Mesothelial cell of epicardium (in vitro differentiated cells): Measurements from ENCODE around the gene C2CD3. TPM values are rescaled to one million over a fixed set of nuclear protein-coding genes. Genes with fewer than 3 reads are reported as not detected.

Experiments
- DNase-seq, 2 experiments: peaks; one replicate each; pipeline ENCODE4 v3.0.0; 2021; ENCODE audit warnings: low spot score in 2 of 2; ENCODE audit not compliant: unreplicated experiment in 2 of 2
- H3K27ac Mint-ChIP-seq: 2 replicates; pipeline ENCODE4 v1.8.0; 2021; ENCODE audit warnings: mixed read lengths
- H3K27me3 Mint-ChIP-seq: 2 replicates; pipeline ENCODE4 v1.8.0; 2021; ENCODE audit warnings: low read depth, mixed read lengths
- H3K36me3 Mint-ChIP-seq: 2 replicates; pipeline ENCODE4 v1.8.0; 2021; ENCODE audit warnings: mixed read lengths
- H3K4me1 Mint-ChIP-seq: 2 replicates; pipeline ENCODE4 v1.8.0; 2021; ENCODE audit warnings: mixed read lengths
- H3K4me3 Mint-ChIP-seq: 2 replicates; pipeline ENCODE4 v1.8.0; 2021; ENCODE audit warnings: mild to moderate bottlenecking, moderate library complexity, mixed read lengths
- H3K9me3 Mint-ChIP-seq: 2 replicates; pipeline ENCODE4 v1.8.0; 2021; ENCODE audit warnings: mixed read lengths
- total RNA-seq: library from RNA; stranded (reverse); gene quantifications from 3 replicates; pipeline ENCODE4 v1.2.1, GENCODE V29; 2021
- TF ChIP-seq, protein P1 (sequence below): fragments of 200-600 bp; sonication (generic); IDR thresholded peaks from one replicate; pipeline ENCODE4 v1.5.0; 2021; ENCODE audit warnings: antibody characterized with exemption; ENCODE audit not compliant: unreplicated experiment

Gene C2CD3
- total RNA-seq, 1 donor from 2014 or later: 34.8 TPM

DNA sequence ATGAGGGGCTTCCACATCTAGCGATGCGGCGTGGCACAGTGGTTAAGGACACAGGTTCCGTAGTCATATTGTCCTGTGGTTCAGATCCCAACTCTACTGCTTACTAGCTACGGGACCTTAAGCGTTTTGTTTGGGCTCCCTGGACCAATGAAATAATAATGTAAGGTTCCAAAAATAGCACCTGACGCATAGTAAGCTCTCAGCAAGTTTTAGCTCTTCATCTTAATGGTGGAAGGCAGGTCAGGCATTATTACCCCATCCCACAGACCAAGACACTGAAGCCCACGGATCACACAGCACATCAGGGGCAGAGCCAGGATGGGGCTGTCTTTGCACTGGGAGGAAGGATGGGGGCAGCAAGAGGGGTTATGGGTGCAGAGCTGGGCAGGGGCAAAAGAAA, 206.9 kb downstream of the C2CD3 start:
- Mint-ChIP-seq H3K27me3 (no peaks in the 10 kb centered on the region), H3K4me1 (peaks cover 3% of the 10 kb centered on the region), H3K36me3 (no peaks in the 10 kb centered on the region), H3K9me3 (no peaks in the 10 kb centered on the region), H3K4me3 (no peak overlapping the region), H3K27ac (no peak overlapping the region)
- no peak for DNase-seq
- TF ChIP-seq, protein P1, sequence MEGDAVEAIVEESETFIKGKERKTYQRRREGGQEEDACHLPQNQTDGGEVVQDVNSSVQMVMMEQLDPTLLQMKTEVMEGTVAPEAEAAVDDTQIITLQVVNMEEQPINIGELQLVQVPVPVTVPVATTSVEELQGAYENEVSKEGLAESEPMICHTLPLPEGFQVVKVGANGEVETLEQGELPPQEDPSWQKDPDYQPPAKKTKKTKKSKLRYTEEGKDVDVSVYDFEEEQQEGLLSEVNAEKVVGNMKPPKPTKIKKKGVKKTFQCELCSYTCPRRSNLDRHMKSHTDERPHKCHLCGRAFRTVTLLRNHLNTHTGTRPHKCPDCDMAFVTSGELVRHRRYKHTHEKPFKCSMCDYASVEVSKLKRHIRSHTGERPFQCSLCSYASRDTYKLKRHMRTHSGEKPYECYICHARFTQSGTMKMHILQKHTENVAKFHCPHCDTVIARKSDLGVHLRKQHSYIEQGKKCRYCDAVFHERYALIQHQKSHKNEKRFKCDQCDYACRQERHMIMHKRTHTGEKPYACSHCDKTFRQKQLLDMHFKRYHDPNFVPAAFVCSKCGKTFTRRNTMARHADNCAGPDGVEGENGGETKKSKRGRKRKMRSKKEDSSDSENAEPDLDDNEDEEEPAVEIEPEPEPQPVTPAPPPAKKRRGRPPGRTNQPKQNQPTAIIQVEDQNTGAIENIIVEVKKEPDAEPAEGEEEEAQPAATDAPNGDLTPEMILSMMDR: no peak

Other genes with a start within 250 kb of the C2CD3 start
- gene DNAJB13, start 220.0 kb downstream of the C2CD3 start, total RNA-seq: 0.59 to 0.75 TPM (median 0.60 TPM) in 3 replicates
- gene UCP2, start 188.2 kb downstream of the C2CD3 start, total RNA-seq: 27.1 to 31.5 TPM (median 27.7 TPM) in 3 replicates
- gene UCP3, start 161.9 kb downstream of the C2CD3 start, total RNA-seq: 4.1 to 5.8 TPM (median 4.5 TPM) in 3 replicates
- 50.6 to 52.8 TPM (median 51.6 TPM) in 3 replicates for gene PPME1, start 287 bp upstream of the C2CD3 start, total RNA-seq
- gene P4HA3, start 140.6 kb upstream of the C2CD3 start, total RNA-seq: 1.4 to 1.7 TPM (median 1.6 TPM) in 3 replicates
- 15.7 to 18.6 TPM (median 15.7 TPM) in 3 replicates for gene PGM2L1, start 227.4 kb upstream of the C2CD3 start, total RNA-seq